Stimulated activated CD4-positive, alpha-beta T cell treated with anti-CD3 and anti-CD28 coated beads, TNF-alpha, amount 100 ng/mL, for 24 hours (primary cell): Measurements from ENCODE around the gene ATRNL1.

Experiments used
- DNase-seq, 3 experiments: peaks; one replicate each; pipeline ENCODE4 v3.0.0-alpha.2; 2020; ENCODE audit warnings: low read depth in 3 of 3

The ATRNL1 gene, protein sequence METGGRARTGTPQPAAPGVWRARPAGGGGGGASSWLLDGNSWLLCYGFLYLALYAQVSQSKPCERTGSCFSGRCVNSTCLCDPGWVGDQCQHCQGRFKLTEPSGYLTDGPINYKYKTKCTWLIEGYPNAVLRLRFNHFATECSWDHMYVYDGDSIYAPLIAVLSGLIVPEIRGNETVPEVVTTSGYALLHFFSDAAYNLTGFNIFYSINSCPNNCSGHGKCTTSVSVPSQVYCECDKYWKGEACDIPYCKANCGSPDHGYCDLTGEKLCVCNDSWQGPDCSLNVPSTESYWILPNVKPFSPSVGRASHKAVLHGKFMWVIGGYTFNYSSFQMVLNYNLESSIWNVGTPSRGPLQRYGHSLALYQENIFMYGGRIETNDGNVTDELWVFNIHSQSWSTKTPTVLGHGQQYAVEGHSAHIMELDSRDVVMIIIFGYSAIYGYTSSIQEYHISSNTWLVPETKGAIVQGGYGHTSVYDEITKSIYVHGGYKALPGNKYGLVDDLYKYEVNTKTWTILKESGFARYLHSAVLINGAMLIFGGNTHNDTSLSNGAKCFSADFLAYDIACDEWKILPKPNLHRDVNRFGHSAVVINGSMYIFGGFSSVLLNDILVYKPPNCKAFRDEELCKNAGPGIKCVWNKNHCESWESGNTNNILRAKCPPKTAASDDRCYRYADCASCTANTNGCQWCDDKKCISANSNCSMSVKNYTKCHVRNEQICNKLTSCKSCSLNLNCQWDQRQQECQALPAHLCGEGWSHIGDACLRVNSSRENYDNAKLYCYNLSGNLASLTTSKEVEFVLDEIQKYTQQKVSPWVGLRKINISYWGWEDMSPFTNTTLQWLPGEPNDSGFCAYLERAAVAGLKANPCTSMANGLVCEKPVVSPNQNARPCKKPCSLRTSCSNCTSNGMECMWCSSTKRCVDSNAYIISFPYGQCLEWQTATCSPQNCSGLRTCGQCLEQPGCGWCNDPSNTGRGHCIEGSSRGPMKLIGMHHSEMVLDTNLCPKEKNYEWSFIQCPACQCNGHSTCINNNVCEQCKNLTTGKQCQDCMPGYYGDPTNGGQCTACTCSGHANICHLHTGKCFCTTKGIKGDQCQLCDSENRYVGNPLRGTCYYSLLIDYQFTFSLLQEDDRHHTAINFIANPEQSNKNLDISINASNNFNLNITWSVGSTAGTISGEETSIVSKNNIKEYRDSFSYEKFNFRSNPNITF (N-terminal part only)

DNA sequence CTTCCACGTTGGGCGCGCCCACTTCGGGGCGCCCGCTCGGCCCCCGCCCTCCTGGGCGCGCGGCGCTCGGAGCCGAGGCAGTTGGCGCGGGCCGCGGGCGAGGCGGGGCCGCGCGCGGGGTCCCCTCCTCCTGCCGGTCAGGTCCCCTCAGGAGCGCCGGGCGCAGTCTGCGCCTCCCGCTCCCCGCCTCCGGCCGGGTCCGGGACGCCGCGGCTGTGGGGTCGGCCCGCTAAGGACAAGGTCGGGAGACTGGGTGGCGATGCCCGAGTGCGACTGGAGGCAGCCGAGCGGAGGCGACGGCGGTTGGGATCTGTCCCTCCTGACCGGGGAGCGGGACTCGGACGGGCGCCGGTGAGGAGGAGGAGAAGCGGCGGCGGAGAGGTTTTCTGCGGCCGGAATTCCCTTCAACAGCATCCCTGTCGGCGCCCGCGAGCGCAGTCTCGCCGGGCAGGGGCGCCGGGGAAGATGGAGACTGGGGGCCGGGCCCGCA, at the start of gene ATRNL1:
Gene ATRNL1, plus strand, starts transcription at position 80 of the 490 bp plus-strand sequence. Its CDS starts 386 bp downstream, at position 466.
- no peak for DNase-seq

DNA sequence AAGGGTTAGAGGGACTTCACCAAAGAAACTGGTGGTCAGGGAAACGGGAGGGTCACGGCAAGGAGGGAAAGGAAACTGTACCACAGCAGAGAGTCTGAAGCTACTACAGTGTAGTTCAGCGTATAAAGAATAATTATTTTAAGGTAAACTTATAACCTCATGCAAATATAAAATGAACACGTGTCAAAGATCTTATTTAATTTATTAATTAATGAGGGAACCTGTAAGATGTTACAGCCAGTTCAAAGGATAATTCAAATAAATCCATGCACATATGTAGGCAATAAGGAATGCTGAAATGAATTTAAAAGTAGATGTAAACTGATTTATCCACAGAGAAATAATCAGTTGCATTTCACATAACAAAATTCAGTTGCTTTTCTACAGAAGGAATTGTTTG, 49.4 kb upstream of the ATRNL1 start:
- no peak for DNase-seq

DNA sequence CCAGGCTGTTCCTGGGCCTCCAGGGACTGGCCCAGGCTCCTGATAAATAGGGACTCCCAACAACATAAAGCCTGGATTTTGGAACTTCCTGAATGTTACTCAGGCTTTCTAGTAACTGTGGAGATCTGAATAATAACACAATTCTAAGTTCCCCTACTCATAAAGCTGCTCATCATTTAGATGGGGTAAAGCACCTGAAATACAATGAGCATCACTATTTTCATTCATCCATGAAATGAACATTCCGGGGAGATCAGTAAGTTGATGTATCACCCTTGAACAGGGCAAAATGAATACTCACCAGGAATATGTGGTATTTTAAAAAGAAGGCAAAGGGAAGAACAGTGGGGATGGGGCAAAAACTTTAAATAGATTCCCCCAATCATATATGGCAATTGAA, 48.3 kb upstream of the ATRNL1 start:
- DNase-seq = no peak

DNA sequence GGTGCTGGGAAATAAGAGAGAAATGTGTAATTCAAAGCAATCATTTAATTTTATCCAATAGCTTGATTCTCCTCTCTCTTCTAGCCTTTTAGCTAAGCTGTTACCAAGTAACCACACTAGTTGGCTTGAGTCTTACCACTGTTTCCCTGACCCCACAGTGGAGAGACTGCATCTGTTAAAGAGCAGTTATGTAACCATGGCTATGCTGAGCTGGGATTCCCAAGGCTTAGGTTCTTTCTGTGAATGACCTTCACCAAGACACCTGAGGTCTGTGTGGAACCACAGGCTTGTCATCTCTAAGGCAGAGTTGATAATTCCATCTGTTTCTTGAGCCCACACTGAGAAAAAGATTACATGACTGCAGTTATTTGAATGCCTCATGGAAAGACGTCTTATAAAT, 47.7 kb upstream of the ATRNL1 start:
- no peak for DNase-seq

DNA sequence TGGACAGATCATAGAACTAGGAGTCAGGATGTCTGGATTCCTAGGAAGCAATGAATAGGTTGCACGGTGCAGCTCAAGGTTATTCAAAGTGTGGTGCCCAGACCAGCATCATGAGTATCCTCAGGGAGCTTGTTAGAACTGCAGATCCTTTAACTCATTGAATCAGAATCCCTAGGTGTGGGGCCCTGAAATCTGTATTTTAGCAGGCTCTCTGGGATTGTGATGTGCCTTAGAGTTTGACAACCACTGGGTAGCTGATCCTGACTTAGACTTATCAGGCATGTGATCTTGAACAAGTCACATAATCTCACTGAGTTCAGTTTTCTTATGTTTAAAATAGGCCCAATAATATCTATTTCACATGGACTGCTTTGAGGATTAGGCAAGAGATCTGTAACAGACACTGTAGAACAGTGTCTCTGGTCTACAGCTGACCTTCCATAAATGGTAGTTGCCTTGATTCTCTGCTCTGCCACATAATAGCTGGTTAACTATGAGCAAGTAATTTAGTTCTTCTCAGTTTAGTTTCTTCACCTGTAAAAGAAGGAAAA, 46.4 kb upstream of the ATRNL1 start:
- no peak for DNase-seq

DNA sequence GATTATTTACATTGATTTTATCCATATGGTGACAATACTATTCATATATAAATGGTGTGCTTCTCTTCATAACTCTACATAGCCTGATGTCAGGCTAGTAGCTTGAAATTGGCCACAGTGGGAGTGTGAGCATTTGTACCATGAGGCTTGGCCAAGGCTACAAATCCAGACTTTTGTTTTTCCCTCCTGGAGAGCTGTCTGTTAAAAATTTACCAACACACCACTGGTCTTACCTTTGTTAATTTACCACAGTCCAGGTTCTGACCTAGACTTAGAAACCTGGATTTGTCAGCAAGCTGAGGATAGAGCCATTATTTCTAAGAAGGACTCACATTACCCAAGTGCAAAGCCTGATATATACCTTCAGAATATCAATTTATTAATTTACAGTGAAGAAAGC, 45.5 kb upstream of the ATRNL1 start:
- no peak for DNase-seq

DNA sequence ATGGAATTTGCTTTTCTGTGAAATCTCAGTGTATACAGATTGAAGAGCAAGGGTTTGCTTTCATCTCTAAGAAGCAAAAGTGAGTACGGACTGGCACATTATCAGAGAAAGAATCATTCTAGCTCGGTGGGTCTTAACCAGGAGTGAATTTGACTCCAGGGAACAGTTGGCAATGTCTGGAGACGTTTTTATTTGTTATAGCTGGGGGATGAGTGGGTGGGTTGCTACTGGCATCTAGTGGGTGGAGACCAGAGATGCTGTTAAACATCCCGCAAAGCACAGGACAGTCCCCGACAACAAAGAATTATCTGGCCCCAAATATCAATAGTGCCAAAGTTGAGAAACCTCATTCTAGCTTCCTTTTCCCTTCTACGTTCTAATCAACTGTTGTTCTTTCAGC, 43.8 kb upstream of the ATRNL1 start:
- DNase-seq = no peak

DNA sequence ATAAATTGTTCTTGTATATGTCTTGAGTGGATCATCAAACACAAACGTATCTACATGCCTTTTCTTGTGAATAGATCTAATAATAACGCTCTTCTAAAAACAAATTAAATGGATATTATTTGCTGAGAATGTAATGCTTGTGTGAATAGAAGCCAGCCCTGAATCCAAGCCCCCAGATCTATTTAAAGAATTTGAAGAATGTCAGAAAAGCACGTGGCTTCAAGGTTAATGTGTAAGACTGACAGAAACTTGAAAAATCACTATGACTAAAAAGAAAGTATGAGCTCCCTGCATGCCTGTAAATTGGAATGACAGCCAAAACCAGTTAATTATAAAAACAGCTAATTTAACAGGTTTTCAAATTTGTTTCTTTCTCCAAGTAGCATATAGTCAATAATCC, 43.2 kb upstream of the ATRNL1 start:
- no peak for DNase-seq

DNA sequence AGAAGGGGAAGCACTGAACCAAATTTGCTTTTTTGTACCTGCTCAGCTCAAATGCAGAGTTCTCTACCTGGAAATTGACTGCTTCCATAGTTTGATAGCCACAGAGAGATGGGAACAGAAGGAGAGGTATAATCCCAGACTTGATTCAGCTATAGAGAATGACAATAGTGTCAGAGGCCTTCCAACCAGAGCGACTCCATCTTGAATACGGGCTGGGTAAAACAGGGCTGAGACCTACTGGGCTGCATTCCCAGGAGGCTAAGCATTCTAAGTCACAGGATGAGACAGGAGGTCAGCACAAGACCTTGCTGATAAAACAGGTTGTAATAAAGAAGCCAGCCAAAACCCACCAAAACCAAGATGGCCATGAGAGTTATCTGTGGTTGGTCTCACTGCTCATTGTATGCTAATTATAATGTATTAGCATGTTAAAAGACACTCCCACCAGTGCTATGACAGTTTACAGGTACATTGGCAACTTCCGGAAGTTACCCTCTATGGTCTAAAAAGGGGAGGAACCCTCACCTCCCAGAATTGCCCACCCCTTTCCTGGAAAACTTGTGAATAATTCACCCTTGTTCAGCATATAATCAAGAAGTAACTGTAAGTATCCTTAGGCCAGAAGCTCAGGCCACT, 42.7 kb upstream of the ATRNL1 start:
- DNase-seq = no peak

DNA sequence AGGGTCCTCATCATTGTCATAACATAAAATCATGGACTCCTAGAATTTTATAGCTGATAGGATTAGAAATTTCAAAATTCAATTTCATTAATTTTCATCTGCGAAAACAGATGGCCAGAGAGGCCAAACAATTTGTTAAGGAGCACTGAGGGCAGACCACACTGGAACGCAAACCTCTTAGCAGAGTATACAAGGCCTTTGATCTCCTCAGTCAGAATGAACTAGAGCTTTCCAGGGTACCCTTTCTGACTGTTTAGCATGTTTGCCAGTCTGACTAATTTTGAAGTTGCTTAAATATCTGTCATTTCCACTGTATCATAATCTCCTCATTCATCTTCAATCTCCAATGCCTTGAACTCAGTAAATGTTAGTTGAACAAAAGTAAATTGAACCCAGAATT, 41.9 kb upstream of the ATRNL1 start:
- DNase-seq = no peak

DNA sequence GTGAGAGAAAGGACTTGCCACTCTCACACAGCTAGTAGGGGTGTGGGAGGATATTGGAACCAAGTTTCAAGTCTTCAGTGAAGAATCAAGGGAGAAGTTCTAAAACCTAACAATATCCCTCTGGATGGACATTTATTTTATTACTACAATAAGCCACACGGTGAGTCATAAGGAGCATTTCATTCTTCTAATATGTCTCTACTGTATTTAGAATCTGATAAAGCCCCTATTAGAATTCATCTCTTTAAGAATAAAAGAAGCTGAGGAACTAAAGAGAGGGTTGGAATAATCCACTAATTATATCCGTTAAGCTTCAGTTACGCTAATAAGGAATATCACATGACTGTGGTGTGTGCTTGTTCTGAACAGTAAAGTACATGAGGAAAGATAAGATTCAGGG, 40.9 kb upstream of the ATRNL1 start:
- no peak for DNase-seq

DNA sequence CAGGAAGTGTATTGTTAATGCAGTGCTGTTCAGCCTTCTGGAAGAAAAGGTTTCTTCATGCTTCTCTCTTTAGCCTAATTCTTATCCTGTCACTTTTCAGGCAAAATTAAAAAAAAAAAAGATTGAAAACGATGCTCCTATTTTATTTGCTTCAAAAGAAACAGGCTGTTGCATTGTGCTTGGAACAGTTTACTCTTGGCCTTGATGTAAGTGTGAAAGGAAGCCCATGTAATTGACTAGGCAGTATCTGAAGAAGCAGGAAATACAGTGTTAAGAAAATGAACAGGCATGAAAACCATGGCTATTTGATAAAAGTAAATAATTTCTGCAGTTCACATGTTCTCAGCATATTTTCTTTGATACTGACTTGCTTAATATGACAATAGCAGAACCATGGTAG, 40.4 kb upstream of the ATRNL1 start:
- no peak for DNase-seq

DNA sequence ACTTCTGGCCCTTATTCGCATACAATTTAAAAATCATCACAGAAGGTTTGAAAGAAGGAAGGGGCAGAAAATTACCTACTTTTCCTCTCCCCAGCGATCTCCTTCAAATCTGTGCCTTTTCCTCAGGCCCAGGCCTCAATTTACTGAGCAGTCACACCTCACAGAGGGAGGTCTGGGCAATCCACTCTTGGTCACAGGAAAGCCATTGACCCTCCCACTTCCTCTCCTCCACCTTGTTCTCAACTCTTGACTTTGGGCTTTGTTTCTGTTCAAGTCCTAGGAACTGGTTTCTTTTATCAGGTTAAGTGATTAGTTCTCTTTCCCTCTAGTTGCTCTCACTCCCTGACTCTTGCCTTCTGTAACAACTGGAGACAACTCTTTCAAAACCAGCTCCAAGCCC, 37.0 kb upstream of the ATRNL1 start:
- no peak for DNase-seq

DNA sequence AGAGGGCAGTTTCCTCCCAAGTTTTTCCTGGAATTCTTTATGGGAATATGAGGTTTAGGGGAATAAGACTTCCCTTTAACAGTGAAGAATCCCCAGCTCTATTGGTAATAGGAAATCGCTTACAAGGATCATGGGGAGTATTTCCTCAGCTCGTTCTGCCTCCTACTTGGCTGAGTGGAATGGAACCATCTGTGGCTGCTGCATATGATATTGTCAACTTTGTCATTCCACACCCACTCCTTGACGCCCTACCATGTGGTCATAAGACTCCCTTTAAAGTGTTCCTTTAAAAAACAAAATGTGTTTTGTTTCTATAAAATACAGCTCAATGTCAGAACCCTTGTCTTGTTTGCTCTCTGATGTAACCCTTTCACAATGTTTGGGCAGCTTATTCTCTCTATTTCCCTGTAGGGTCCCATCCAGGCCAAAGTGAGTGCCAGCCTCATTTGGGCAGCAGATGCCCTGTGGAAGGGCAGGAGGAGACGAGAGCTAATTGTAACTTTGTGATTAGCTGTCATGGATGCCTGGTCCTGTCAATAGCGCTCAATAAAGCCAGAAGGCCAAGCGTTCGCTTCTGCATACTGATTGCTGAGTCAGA, 33.8 kb upstream of the ATRNL1 start:
- no peak for DNase-seq

DNA sequence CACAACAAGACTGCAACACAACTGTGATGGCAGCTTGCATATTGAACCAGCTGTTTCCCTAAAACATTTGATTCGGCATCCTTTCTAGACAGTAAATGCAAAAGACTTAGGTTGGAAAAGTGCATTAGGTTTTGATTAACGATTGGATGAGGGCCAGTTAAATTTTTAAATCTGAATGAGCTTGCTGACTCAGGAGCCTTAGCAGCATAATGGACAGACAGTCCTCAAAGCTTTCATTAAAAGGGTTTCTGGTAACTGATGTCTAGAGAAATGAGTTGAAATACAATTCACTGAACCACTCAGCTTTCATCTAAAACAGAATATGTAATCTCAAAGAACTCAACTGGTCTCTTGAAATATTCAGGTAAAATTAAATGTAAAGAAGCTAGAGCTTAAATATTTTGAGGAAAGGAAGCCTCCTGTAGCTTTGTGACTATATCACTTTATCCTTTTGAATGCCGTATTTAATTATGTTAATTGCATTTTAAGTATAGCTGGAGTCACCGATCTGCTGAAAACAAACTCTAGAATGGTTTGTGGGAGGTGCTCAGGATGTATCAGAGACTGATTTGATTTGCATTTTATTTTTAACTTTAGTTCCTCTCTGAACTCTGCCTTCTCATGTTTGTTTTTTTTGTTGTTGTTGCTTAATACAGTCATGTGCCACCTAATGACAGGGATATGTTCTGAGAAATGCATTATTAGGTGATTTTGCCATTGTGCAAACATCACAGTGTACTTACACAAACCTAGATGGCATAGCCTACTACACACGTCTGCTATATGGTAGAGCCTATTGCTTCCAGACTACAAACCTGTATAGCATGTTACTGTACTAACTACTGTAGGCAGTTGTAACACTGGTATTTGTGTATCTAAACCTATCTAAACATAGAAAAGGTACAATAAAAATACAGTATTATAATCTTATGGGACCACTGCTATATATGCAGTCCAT, 29.2 kb upstream of the ATRNL1 start:
- DNase-seq = no peak

DNA sequence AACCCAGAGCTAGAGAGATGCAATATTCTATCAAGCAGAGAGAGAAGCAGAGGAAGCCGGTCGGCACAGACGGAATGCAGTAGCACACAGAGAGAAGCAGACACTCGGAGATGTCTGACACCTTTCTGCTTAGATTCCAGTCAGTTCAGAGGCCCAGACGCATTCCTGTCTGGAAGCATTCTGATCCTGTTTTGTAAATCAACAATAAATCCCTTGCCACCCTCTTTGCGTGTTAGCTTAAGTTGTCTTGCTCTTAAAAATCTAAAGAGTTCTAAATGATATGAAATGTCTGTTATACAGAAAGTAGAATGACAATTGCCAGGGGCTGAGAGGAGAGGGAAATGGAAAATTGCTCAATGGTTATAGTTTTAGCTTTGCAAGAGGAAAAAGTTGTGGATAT, 27.4 kb upstream of the ATRNL1 start:
- DNase-seq = no peak

DNA sequence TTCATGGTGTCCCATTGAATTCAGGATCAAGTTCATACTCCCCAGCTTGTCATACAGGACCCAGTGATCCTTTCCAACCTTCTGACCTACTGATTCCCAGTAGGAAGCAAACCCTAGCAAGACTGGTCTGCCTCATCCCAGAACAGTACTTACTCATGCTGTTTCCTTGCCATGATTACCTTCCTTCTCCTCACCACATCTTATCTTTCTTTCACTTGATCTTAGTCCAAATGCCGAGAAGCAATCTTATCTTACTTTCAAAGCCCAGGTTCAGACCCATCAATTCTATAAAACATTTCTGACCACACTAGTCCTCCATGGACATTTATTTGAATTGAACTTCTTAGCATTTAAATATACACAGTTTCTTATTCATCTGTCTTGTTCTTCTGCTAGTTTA, 26.6 kb upstream of the ATRNL1 start:
- DNase-seq = no peak

DNA sequence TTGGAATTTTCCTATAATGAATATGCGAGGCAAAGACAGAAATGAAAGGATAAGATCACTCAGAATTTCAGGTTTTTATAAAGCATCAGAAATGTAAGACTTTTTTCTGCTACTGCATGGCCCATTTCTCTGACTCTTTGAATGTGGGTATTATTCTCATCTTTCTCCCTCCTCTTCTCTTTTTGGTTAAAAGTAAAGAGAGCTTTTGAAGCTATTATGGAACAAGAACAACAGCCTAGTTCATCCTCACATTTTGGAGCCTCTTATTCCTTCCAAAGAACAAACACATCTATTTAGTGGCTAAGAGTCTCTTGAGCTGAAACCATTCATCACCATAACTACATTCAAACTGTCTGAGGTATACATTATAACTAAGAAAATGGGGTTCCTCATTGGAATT, 19.4 kb upstream of the ATRNL1 start:
- DNase-seq = no peak

DNA sequence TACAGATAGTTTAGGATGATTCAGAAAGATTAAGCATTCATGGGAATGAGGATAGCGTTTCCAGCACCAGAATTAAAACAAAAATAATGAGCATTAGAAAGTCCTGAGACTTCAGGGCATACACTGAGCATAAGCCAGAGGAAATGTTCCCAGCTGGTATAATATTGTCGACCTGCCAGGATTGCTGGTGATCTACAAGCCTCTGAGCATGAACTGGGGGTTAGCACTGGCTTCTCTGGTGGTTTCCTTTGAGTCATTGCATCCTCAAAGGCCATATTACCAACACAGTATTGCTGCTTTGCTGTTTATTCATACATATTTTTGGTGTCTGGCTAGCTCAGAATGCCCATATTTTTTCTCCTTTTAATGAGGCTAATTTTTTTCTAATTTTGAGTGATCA, 10.7 kb upstream of the ATRNL1 start:
- DNase-seq = no peak
